Measurements from ENCODE around the gene SGMS1.

SGMS1 gene

DNA sequence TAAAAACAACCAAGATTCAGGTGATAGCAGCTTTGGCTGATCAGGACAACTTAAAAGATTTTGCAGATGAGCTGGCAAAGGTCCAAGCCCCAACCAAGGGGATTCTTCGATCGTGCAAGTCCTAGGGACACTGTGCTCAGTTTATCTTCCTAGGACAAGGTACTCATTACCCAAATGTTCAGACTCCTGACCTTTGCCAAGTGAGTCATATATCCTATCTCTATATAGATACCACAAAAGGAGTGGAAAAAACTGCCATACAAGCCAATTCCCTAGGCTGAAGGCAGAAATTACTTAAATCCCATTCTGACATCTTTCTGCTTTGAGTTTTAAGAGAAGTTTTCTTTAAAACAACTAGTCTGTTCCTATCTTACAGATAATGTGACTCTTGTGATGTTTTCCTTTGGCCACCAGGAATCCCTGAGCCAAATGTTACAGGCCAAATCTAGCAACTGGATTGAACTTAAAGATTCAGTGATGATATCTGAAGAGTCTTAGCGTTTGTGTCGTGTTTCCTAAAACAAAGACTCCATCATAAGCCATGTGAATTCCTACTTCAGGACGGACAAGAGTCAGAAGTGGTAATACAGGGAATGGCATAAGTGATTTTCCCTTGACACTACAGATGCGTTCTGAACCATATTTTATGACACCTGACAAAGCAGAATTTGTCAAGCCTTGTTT, 229.8 kb downstream of the SGMS1 start:
- no peaks in the 10 kb centered on the region for H3K9me2 ChIP-seq (replicated peaks; ENCODE audit: insufficient read depth, low read length)
- H4K20me1 ChIP-seq (ENCODE audit: low read depth, low read length): no peaks in the 10 kb centered on the region
- no peak for TF ChIP-seq EZH2phosphoT487 (conservative IDR thresholded peaks at IDR 0.05; ENCODE audit: low read length)
- TF ChIP-seq, protein P1, sequence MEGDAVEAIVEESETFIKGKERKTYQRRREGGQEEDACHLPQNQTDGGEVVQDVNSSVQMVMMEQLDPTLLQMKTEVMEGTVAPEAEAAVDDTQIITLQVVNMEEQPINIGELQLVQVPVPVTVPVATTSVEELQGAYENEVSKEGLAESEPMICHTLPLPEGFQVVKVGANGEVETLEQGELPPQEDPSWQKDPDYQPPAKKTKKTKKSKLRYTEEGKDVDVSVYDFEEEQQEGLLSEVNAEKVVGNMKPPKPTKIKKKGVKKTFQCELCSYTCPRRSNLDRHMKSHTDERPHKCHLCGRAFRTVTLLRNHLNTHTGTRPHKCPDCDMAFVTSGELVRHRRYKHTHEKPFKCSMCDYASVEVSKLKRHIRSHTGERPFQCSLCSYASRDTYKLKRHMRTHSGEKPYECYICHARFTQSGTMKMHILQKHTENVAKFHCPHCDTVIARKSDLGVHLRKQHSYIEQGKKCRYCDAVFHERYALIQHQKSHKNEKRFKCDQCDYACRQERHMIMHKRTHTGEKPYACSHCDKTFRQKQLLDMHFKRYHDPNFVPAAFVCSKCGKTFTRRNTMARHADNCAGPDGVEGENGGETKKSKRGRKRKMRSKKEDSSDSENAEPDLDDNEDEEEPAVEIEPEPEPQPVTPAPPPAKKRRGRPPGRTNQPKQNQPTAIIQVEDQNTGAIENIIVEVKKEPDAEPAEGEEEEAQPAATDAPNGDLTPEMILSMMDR (IDR thresholded peaks at IDR 0.05; ENCODE audit: insufficient read depth, low read length, poor library complexity, severe bottlenecking): no peak
- H3F3A ChIP-seq (ENCODE audit: insufficient read depth): no peaks in the 10 kb centered on the region
- no peak overlapping the region for H2AFZ ChIP-seq (ENCODE audit: low read depth, low read length, severe bottlenecking)
- no peaks in the 10 kb centered on the region for H3K9me3 ChIP-seq (ENCODE audit: insufficient read depth, low read length)
- H3K79me2 ChIP-seq (ENCODE audit: insufficient read depth, low read length): no peaks in the 10 kb centered on the region; the same call in 1 of the 2 replicates
- H3K27me3 ChIP-seq (ENCODE audit: low read length): no peaks in the 10 kb centered on the region
- no peak overlapping the region for H3K4me2 ChIP-seq (ENCODE audit: low read depth, low read length, poor library complexity, severe bottlenecking)
- H3K36me3 ChIP-seq (ENCODE audit: low read length): no peaks in the 10 kb centered on the region
- H3K9ac ChIP-seq (ENCODE audit: low read length): no peak overlapping the region
- no peak overlapping the region for H3K4me3 ChIP-seq (ENCODE audit: insufficient read depth, low read length, poor library complexity, severe bottlenecking)
- H3K27ac ChIP-seq (ENCODE audit: low read depth, low read length): no peak overlapping the region

DNA sequence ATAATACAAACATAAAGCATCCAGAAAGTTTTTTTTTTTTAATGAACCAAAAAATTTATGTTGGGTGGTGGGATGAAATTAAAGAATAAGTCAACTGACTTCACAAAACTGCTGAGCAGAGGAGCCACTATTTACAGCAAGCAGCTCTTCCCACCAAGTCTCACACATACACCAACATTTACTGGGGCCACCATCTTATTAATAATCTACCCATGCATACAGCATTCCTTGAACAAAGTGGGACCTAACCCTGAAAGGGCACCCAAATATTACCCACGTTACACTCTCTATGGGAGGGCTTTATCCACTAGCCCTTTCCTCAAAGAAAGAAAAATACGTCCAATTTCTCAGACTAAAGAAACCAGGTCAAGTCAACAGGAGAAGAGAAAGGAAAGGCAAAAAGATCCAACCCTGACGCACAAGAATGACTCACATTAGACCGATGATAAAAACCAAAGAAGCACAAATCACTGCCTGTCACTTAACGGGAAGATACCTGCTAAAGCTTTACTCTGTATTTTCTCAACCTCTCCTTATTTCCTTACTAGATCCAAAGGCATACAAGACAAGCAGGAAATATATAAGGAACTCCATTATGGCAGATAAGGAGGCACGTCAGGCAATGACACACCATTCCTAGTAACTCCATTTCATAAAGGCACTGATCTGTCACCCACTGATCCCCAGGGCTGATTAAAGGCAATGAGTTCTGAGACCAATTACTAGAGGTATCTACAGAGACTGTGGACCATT, 230.6 kb downstream of the SGMS1 start:
- Histone ChIP-seq H2AFZ (ENCODE audit: low read depth, low read length, severe bottlenecking) (no peak overlapping the region), H3K9me3 (ENCODE audit: insufficient read depth, low read length) (no peaks in the 10 kb centered on the region), H3F3A (ENCODE audit: insufficient read depth) (no peaks in the 10 kb centered on the region), H3K79me2 (ENCODE audit: insufficient read depth, low read length) (no peaks in the 10 kb centered on the region; the same call in 1 of the 2 replicates), H3K9ac (ENCODE audit: low read length) (no peak overlapping the region), H3K9me2 (replicated peaks; ENCODE audit: insufficient read depth, low read length) (no peaks in the 10 kb centered on the region), H3K27me3 (ENCODE audit: low read length) (no peaks in the 10 kb centered on the region), H3K4me2 (ENCODE audit: low read depth, low read length, poor library complexity, severe bottlenecking) (no peak overlapping the region), H3K27ac (ENCODE audit: low read depth, low read length) (no peak overlapping the region), H3K36me3 (ENCODE audit: low read length) (no peaks in the 10 kb centered on the region), H3K4me3 (ENCODE audit: insufficient read depth, low read length, poor library complexity, severe bottlenecking) (no peak overlapping the region), H4K20me1 (ENCODE audit: low read depth, low read length) (no peaks in the 10 kb centered on the region)
- no peak for TF ChIP-seq EZH2phosphoT487 (conservative IDR thresholded peaks at IDR 0.05; ENCODE audit: low read length)
- TF ChIP-seq, protein P1 (IDR thresholded peaks at IDR 0.05; ENCODE audit: insufficient read depth, low read length, poor library complexity, severe bottlenecking): no peak

DNA sequence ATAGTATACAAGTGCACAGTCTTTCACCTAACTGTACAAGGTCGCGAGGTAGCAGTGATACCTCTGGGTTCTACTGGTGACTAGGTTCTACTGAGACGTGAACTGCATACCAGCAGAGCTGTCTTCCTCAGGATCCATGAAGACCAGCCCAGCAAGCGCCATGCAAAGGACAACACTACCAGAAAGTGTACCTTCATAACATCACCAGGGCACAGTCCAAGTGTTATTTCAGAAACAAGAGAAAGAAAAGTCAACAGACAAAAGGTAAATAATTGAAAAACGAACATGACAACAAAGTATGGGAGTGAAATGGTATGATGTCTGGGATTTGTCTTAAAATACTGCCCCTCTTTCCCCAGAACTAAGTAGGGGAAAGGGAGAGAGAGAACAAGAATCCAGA, 231.3 kb downstream of the SGMS1 start:
- Histone ChIP-seq H3K4me3 (ENCODE audit: insufficient read depth, low read length, poor library complexity, severe bottlenecking) (no peak overlapping the region), H3K9me2 (replicated peaks; ENCODE audit: insufficient read depth, low read length) (no peaks in the 10 kb centered on the region), H3K4me2 (ENCODE audit: low read depth, low read length, poor library complexity, severe bottlenecking) (no peak overlapping the region), H3K36me3 (ENCODE audit: low read length) (no peaks in the 10 kb centered on the region), H2AFZ (ENCODE audit: low read depth, low read length, severe bottlenecking) (no peak overlapping the region), H3K9me3 (ENCODE audit: insufficient read depth, low read length) (no peaks in the 10 kb centered on the region), H4K20me1 (ENCODE audit: low read depth, low read length) (no peaks in the 10 kb centered on the region), H3K79me2 (ENCODE audit: insufficient read depth, low read length) (no peaks in the 10 kb centered on the region; the same call in 1 of the 2 replicates), H3K27me3 (ENCODE audit: low read length) (no peaks in the 10 kb centered on the region), H3K9ac (ENCODE audit: low read length) (no peak overlapping the region), H3K27ac (ENCODE audit: low read depth, low read length) (no peak overlapping the region), H3F3A (ENCODE audit: insufficient read depth) (no peaks in the 10 kb centered on the region)
- no peak for TF ChIP-seq EZH2phosphoT487 (conservative IDR thresholded peaks at IDR 0.05; ENCODE audit: low read length)
- TF ChIP-seq, protein P1 (IDR thresholded peaks at IDR 0.05; ENCODE audit: insufficient read depth, low read length, poor library complexity, severe bottlenecking): no peak
